IMR-90 (cell line): ENCODE data around the gene SLC22A31. TPM values are rescaled to one million over a fixed set of nuclear protein-coding genes. Genes with fewer than 3 reads are reported as not detected.

Source experiments
- ATAC-seq: fragments of 200-7000 bp; cut with Tn5 transposase; 2 replicates; pipeline ENCODE4 v1.9.1; 2020; ENCODE audit warnings: low read depth, mild to moderate bottlenecking, moderate library complexity
- BruUV-seq: library from RNA; stranded (reverse); fragments of 400-500 nt; replicated peaks from 2 replicates; lab custom pipeline; 2021; lab: Mats Ljungman, UMichigan
- CTCF ChIA-PET: fragments of 300-600 bp; formaldehyde crosslinking; extraction: SDS; loops from one replicate; lab custom pipeline; 2021; ENCODE audit warnings: antibody characterized with exemption; lab: Yijun Ruan, JAX
- POLR2A ChIA-PET: fragments of 300-600 bp; sonication (Branson Sonifier 250); formaldehyde crosslinking; loops from one replicate; lab custom pipeline; 2022; ENCODE audit warnings: antibody characterized with exemption; ENCODE audit not compliant: unreplicated experiment; lab: Charles Lee
- DNase-seq: peaks from one replicate; pipeline ENCODE4 v3.0.0; 2013
- H2AFZ ChIP-seq: replicated peaks from 2 replicates; pipeline ENCODE3; 2013; ENCODE audit warnings: low read length, mild to moderate bottlenecking; ENCODE audit not compliant: poor library complexity
- H2AK5ac ChIP-seq: 2 replicates; pipeline ENCODE4 v1.6.1; 2013; ENCODE audit warnings: low read depth, low read length, inconsistent platforms
- H2AK9ac ChIP-seq: replicated peaks from 2 replicates; pipeline ENCODE3; 2013; ENCODE audit warnings: mild to moderate bottlenecking, low read depth, low read length, moderate library complexity; ENCODE audit not compliant: poor library complexity
- H2BK120ac ChIP-seq: 2 replicates; pipeline ENCODE4 v1.6.1; 2013; ENCODE audit warnings: low read depth, low read length, inconsistent platforms
- H2BK15ac ChIP-seq: 3 replicates; pipeline ENCODE4 v1.6.1; 2013; ENCODE audit warnings: low read depth, low read length, inconsistent platforms
- H2BK20ac ChIP-seq: 2 replicates; pipeline ENCODE4 v1.6.1; 2013; ENCODE audit warnings: low read depth, mild to moderate bottlenecking, inconsistent platforms, low read length, moderate library complexity
- H2BK5ac ChIP-seq: 2 replicates; pipeline ENCODE4 v1.6.1; 2013; ENCODE audit warnings: mild to moderate bottlenecking, low read depth, low read length, inconsistent platforms; ENCODE audit not compliant: poor library complexity, severe bottlenecking
- H3K14ac ChIP-seq: replicated peaks from 2 replicates; pipeline ENCODE4 v1.6.1; 2013; ENCODE audit warnings: low read depth, low read length, inconsistent platforms
- H3K18ac ChIP-seq: 2 replicates; pipeline ENCODE4 v1.6.1; 2013; ENCODE audit warnings: low read depth, low read length, control low read depth
- H3K23ac ChIP-seq: 2 replicates; pipeline ENCODE4 v1.6.1; 2013; ENCODE audit warnings: low read depth, low read length, inconsistent platforms
- H3K27ac ChIP-seq: 2 replicates; pipeline ENCODE4 v1.5.1; 2013; ENCODE audit warnings: mild to moderate bottlenecking, control low read depth, low read length; ENCODE audit not compliant: insufficient read depth
- H3K27me3 ChIP-seq: 2 replicates; pipeline ENCODE4 v1.6.1; 2013; ENCODE audit warnings: low read length; ENCODE audit not compliant: control insufficient read depth, insufficient read depth
- H3K36me3 ChIP-seq: 2 replicates; pipeline ENCODE4 v1.6.1; 2013; ENCODE audit warnings: low read length, mixed read lengths; ENCODE audit not compliant: control insufficient read depth, insufficient read depth
- H3K4ac ChIP-seq: 2 replicates; pipeline ENCODE4 v1.6.1; 2013; ENCODE audit warnings: low read depth, low read length, inconsistent platforms
- H3K4me1 ChIP-seq: 2 replicates; pipeline ENCODE4 v1.6.1; 2013; ENCODE audit warnings: low read length, mixed read lengths; ENCODE audit not compliant: control insufficient read depth, insufficient read depth
- H3K4me2 ChIP-seq: 2 replicates; pipeline ENCODE4 v1.6.1; 2013; ENCODE audit warnings: low read depth, mild to moderate bottlenecking, control low read depth, low read length, moderate library complexity
- H3K4me3 ChIP-seq: 2 replicates; pipeline ENCODE4 v1.5.1; 2013; ENCODE audit warnings: low read depth, mild to moderate bottlenecking, control low read depth, low read length, moderate library complexity; ENCODE audit not compliant: insufficient read depth
- H3K56ac ChIP-seq: 2 replicates; pipeline ENCODE4 v1.6.1; 2013; ENCODE audit warnings: low read length, inconsistent platforms; ENCODE audit not compliant: insufficient read depth; ENCODE audit errors: extremely low read depth
- H3K79me1 ChIP-seq, 2 experiments: 2 replicates each; pipeline ENCODE4 v1.6.1; 2013; ENCODE audit warnings: low read length in 2 of 2, inconsistent platforms in 1 of 2, low read depth in 1 of 2
- H3K9ac ChIP-seq: 2 replicates; pipeline ENCODE4 v1.6.1; 2013; ENCODE audit warnings: low read depth, low read length, control low read depth
- H3K9me1 ChIP-seq: 2 replicates; pipeline ENCODE4 v1.6.1; 2013; ENCODE audit warnings: low read length, inconsistent platforms; ENCODE audit not compliant: insufficient read depth
- H3K9me3 ChIP-seq: 2 replicates; pipeline ENCODE4 v1.6.1; 2013; ENCODE audit warnings: low read length; ENCODE audit not compliant: control insufficient read depth, insufficient read depth
- H4K20me1 ChIP-seq: 2 replicates; pipeline ENCODE4 v1.6.1; 2013; ENCODE audit warnings: low read length, inconsistent platforms; ENCODE audit not compliant: insufficient read depth
- H4K5ac ChIP-seq: 2 replicates; pipeline ENCODE4 v1.6.1; 2013; ENCODE audit warnings: mild to moderate bottlenecking, low read depth, low read length, control low read depth
- H4K8ac ChIP-seq, 2 experiments: 2 replicates each; pipeline ENCODE4 v1.6.1; 2013; ENCODE audit warnings: low read depth in 2 of 2, low read length in 2 of 2, control low read depth in 1 of 2, inconsistent platforms in 1 of 2
- H4K91ac ChIP-seq: 2 replicates; pipeline ENCODE4 v1.6.1; 2013; ENCODE audit warnings: low read depth, low read length, inconsistent platforms; ENCODE audit not compliant: insufficient read depth
- BHLHE40 ChIP-seq: fragments of 150-350 bp; IDR thresholded peaks from 2 replicates; pipeline ENCODE4 v1.6.1; 2016; ENCODE audit warnings: mild to moderate bottlenecking, low read depth, low read length
- CEBPB ChIP-seq: IDR thresholded peaks from 2 replicates; pipeline ENCODE4 v1.6.1; 2012; ENCODE audit warnings: low read depth, low read length, improper control_type of control experiment
- CHD1 ChIP-seq: IDR thresholded peaks from 2 replicates; pipeline ENCODE4 v1.6.1; 2012; ENCODE audit warnings: low read depth, low read length, improper control_type of control experiment
- FOS ChIP-seq: fragments of 150-350 bp; IDR thresholded peaks from 2 replicates; pipeline ENCODE4 v1.6.1; 2016; ENCODE audit warnings: low read depth, low read length
- MAFK ChIP-seq: IDR thresholded peaks from 2 replicates; pipeline ENCODE4 v1.6.1; 2012; ENCODE audit warnings: low read depth, low read length, improper control_type of control experiment
- MAZ ChIP-seq: IDR thresholded peaks from 2 replicates; pipeline ENCODE4 v1.6.1; 2012; ENCODE audit warnings: low read depth, mild to moderate bottlenecking, low read length, improper control_type of control experiment, moderate library complexity, borderline replicate concordance
- MXI1 ChIP-seq: IDR thresholded peaks from 2 replicates; pipeline ENCODE4 v1.6.1; 2012; ENCODE audit warnings: low read depth, mild to moderate bottlenecking, low read length, moderate library complexity, borderline replicate concordance
- POLR2A ChIP-seq: IDR thresholded peaks from 2 replicates; pipeline ENCODE4 v1.6.1; 2012; ENCODE audit warnings: mild to moderate bottlenecking, low read depth, low read length
- RCOR1 ChIP-seq: IDR thresholded peaks from 2 replicates; pipeline ENCODE4 v1.6.1; 2012; ENCODE audit warnings: mild to moderate bottlenecking, low read length, improper control_type of control experiment; ENCODE audit not compliant: insufficient replicate concordance
- WGBS, 2 experiments: methylation state at CpG; one replicate each; pipeline versions ENCODE4 v1.1.5 to v1.1.7; 2013; ENCODE audit warnings: missing lambda C conversion rate in 2 of 2; ENCODE audit not compliant: insufficient read length in 1 of 2; ENCODE audit errors: extremely low coverage in 2 of 2; 5-methylcytosine and 5-hydroxymethylcytosine counted together
- dilution Hi-C: fragments of 300-500 bp; cut with HindIII; formaldehyde crosslinking; loops from one replicate; pipeline ENCODE4 v1.14.3; 2018; ENCODE audit warnings: low sequenced_read_pairs; ENCODE audit not compliant: unreplicated experiment
- in situ Hi-C: fragments of 300-500 bp; cut with MboI; formaldehyde crosslinking; loops from 3 replicates; pipeline ENCODE4 v1.14.3; 2019; ENCODE audit warnings: low sequenced_read_pairs, inconsistent platforms, mixed read lengths
- intact Hi-C: fragments of 100-400 bp; cut with micrococcal nuclease; formaldehyde crosslinking; loops from 2 replicates; pipeline ENCODE4 v1.10.0; 2022
- polyA plus RNA-seq, 3 experiments: library from polyadenylated mRNA; depleted of rRNA; stranded (reverse); fragments of >200 nt; gene quantifications; 2 replicates each; pipeline ENCODE4 v1.2.3, GENCODE V29; 2012; ENCODE audit warnings: low replicate concordance in 1 of 3
- total RNA-seq: library from RNA; depleted of rRNA; stranded (reverse); fragments of >200 nt; gene quantifications from 2 replicates; pipeline ENCODE4 v1.2.3, GENCODE V29; 2012
- TF ChIP-seq, protein P1 (sequence below): fragments of 150-350 bp; IDR thresholded peaks from 2 replicates; pipeline ENCODE4 v1.6.1; 2017; ENCODE audit warnings: mild to moderate bottlenecking, antibody characterized with exemption, low read length, low read depth
- TF ChIP-seq, protein P2 (sequence below): fragments of 150-350 bp; IDR thresholded peaks from 2 replicates; pipeline ENCODE4 v1.6.1; 2016; ENCODE audit warnings: low read depth, mild to moderate bottlenecking, low read length, moderate library complexity, borderline replicate concordance

Gene SLC22A31
- total and polyA plus RNA-seq, 2 of the 4 experiments (the other 2 are of a cell fraction) = 0.18 to 5.5 TPM

DNA sequence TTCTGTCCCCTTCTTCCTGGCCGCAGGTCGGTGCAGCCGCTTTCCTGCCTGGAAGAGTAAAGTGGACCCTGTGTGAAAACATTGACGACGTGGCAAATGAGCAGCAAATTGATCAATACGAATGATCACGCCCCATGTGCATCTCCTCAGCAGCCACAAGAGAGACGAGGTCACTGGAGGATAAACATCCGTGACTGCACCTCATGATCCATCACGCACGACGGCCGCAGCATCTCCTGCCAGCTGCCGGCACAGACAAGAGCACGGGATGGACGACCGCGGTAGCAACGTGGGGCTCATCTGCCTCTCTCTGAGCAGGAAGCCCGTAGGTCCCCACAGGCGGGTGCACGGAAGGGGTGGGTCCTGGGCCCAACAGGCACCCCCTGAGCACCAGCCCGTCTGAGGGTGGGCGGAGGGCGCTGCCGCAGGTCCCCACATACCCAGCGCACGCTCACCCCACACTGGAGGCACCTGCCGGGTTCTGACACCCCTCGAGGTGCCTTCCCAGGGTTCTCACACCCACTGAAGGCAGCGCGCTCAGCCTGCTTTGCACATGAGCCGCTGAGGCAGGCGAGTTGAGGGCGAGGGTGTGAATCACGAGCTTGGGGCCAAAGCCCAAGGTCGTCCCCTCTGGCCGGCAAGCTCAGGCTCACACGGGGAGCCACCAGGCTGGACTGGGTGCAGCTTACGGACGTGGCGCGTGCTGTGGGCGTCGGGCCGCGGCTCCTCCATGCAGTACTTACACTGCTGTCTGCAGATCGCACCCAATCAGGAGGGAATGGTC lies 41.1 kb downstream of the SLC22A31 start:
- no TSS peak for BruUV-seq
- Histone ChIP-seq H3K23ac (no peak overlapping the region), H3K4me3 (no peak overlapping the region), H3K27ac (no peak overlapping the region), H2BK120ac (no peak overlapping the region), H2BK5ac (no peak overlapping the region), H2AK9ac (no peak overlapping the region), H4K5ac (no peak overlapping the region), H3K79me1 (no peaks in the 10 kb centered on the region), H3K4me2 (no peak overlapping the region), H3K9me3 (no peaks in the 10 kb centered on the region), H4K91ac (no peak overlapping the region), H3K27me3 (peaks cover 4% of the 10 kb centered on the region), H3K18ac (no peak overlapping the region), H3K4ac (no peak overlapping the region), H2BK20ac (no peak overlapping the region), H3K4me1 (peaks cover 8% of the 10 kb centered on the region), H3K9me1 (no peaks in the 10 kb centered on the region), H2AK5ac (no peak overlapping the region), H2BK15ac (no peak overlapping the region), H3K14ac (no peak overlapping the region), H2AFZ (peak overlapping the region; percentile 33), H3K56ac (no peak overlapping the region), H4K8ac (no peak overlapping the region), H4K20me1 (peaks cover 3% of the 10 kb centered on the region; the same call in 1 of the 2 replicates), H3K9ac (no peak overlapping the region), H3K36me3 (no peaks in the 10 kb centered on the region)
- CTCF ChIA-PET = no interaction called here
- dilution Hi-C loops (no loop called here), intact Hi-C loops (no loop called here), in situ Hi-C loops (no loop called here)
- no peak for DNase-seq
- 51% methylated on average over 34 of the region's 48 CpGs; no CpG with 5 or more reads in 1 of the 2 experiments for WGBS, 2 experiments
- no peak for TF ChIP-seq MAZ
- no peak for TF ChIP-seq MAFK
- no peak for TF ChIP-seq MXI1
- TF ChIP-seq, protein P1, sequence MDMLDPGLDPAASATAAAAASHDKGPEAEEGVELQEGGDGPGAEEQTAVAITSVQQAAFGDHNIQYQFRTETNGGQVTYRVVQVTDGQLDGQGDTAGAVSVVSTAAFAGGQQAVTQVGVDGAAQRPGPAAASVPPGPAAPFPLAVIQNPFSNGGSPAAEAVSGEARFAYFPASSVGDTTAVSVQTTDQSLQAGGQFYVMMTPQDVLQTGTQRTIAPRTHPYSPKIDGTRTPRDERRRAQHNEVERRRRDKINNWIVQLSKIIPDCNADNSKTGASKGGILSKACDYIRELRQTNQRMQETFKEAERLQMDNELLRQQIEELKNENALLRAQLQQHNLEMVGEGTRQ = no peak
- TF ChIP-seq, protein P2, sequence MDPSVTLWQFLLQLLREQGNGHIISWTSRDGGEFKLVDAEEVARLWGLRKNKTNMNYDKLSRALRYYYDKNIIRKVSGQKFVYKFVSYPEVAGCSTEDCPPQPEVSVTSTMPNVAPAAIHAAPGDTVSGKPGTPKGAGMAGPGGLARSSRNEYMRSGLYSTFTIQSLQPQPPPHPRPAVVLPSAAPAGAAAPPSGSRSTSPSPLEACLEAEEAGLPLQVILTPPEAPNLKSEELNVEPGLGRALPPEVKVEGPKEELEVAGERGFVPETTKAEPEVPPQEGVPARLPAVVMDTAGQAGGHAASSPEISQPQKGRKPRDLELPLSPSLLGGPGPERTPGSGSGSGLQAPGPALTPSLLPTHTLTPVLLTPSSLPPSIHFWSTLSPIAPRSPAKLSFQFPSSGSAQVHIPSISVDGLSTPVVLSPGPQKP = no peak
- no peak for TF ChIP-seq POLR2A
- no peak for TF ChIP-seq CHD1
- no peak for TF ChIP-seq CEBPB
- no peak for TF ChIP-seq BHLHE40
- no peak for TF ChIP-seq FOS
- no peak for TF ChIP-seq RCOR1
- POLR2A ChIA-PET = no interaction called here
- no peak for ATAC-seq
